ENCODE results near the gene MADD. TPM values are rescaled to one million over a fixed set of nuclear protein-coding genes. Genes with fewer than 3 reads are reported as not detected.

MADD gene
- polyA plus RNA-seq (ENCODE audit: insufficient read length), result 33.7 TPM

DNA sequence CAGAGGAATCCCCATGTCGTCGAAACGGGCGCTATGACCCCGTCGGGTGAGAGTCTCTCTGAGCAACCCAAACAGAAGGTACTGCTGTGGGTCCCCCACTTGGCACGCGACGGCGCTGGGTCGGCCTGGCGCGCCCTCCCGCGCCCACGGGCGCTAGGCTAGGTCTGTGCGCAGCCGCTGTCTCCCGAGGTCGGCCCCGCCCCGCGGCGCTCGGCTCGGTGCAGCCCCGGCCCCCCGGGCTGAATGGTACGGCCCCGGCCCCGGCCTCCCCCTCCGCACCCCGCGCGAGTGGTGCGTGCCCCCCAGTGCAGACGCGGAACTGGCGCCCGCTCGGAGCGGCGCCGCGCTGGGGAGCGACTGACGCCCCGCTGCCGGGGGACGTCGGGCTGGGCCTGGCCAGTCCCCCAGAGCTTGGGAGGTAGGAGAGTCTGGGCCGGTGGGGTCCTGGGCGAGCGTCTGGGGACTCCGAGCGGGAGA lies at the start of gene MADD:
Gene MADD (plus strand): TSS at position 305 of the 477 bp plus-strand sequence.
- peak; percentile 85 for DNase-seq

GRCh38 chr11:47220401-47220821 lies 49.5 kb upstream of the MADD start:
- DNase-seq, result no peak

DNA sequence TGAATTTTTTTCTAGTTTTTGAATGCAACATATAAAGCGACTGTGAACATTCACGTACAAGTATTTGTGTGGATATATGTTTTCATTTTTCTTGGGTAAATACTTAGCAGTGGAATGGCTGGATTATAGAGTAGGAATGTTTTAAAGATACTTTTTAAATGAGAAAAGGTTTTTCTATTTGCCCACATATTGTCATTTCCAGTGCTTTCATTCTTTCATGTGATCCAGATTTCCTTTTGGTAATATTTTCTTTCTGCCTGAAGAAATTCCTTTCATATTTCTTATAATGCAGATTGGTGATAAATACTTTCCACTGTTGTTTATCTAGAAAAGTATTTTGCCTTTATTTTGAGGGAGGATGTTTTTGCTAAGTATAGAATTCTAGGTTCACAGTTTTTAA lies 47.2 kb upstream of the MADD start:
- DNase-seq, result no peak

DNA sequence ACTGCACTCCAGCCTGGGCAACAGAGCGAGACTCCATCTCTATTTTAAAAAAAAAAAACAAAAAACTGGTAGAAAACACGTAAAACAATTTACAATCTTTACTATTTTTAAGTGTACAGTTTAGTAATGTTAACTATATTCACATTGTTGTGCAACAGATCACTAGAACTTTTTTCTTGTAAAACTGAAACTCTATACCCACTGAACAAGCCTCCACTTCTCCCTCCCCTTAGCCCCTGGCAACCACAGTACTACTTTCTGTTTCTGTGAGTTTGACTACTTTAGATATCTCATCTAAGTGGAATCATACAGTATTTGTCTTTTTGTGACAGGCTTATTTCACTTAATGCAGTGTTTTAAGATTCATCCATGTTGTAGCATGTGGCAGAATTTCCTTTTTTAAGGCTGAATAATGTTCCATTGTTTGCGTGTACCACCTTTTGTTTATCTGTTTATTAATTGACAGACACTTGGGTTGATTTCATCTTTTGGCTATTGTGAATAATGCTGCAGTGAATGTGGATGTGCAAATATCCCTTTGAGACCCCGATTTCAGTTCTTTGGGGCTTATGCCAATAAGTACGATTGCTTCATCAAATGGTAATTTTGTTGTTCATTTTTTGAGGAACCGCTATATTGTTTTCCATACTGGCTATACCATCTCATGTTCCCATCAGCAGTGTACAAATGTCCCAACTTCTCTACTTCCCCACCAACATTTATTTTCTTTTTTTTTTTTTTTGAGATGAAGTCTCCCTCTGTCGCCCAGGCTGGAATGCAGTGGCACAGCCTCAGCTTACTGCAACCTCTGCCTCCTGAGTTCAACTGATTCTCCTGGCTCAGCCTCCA lies 44.2 kb upstream of the MADD start:
- DNase-seq, result no peak

GRCh38 chr11:47229161-47229560 lies 40.8 kb upstream of the MADD start:
- no peak for DNase-seq

DNA sequence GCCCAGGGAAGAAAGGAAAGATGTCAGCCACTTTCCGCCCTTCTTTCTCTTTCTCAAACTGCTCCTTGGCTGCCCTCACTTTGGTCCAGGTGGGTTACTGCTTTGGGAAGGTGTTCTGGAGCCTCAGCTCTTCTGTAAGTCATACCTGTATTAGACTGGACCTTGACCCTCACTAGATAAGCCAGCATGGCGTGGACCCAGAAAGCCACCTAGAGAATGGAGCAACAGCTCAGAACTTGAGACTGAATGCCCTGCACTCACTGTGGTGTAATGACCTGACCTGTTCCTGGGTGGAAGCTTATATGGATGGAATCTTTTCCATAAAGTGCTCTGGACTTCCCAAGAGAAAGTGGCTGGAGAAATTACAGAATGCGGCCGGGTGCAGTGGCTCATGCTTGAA lies 36.9 kb upstream of the MADD start:
- no peak for DNase-seq

DNA sequence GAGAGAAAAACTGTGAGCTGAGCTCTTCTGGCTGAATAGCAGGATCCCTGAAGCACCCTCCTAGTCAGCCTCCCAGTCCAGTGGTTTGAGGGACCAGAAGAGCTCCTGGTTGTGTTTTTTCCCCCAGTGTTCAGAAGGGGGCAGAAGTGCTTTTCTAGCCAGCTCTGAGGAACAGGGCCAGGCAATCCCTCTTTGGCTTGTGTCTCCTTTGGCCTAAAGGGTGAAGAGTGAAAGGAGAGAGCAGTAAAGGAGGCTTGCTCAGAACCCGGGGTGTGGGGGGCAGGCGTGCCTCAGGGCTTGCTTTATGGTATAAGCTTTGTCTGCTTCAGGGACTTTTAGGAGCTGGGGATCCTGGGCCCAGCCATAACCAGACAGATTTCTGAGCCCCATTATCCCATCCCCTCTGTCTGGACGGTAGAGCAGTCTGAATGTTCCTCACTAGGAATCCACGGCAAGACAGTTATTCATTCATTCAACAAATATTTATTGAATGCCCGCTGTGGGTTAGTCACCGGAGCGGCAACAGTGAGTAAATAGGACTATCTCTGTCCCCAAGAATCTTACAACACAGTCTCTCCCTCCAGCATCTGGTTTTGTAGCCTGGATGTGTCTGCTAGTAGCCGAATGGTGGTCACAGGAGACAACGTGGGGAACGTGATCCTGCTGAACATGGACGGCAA lies 35.8 kb upstream of the MADD start:
- no peak for DNase-seq

GRCh38 chr11:47234669-47235100 lies 35.2 kb upstream of the MADD start:
- no peak for DNase-seq

- no peak for DNase-seq
Measured at GRCh38 chr11:47235163-47235562, 34.8 kb upstream of the MADD start.

- DNase-seq, result no peak
Measured at GRCh38 chr11:47236482-47236881, 33.5 kb upstream of the MADD start.

GRCh38 chr11:47239852-47240251 lies 30.1 kb upstream of the MADD start:
- no peak for DNase-seq

- no peak for DNase-seq
Measured at GRCh38 chr11:47241841-47242301, 28.1 kb upstream of the MADD start.

DNA sequence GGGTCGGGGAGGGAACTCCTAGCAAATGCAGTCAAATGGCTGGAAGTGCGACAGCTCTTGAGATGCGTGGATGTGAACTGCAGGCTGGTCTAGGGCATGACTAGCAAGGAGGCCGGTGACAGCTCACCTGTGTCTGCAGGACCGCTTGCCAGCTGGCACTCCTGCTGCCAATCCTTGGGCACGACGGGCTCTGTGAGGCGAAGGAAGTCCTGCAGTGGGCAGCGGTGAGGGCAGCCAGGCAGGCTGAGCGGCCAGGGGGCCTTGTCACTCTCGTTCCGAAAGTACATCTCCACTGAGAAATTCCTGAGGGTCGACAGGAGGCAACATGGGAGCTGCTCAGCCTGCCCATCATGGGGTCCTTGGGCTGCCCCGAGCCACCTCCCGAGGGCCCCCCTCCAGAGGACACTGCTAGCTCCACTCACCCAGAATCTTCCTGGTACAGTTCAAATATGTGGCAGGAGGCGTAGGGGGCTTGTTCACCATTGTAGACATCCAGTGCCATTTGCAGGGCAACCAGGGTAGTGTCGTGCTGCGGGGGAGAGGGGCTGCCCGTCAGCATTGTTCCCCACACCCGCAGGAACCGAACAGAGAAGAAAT lies 27.2 kb upstream of the MADD start:
- no peak for DNase-seq

DNA sequence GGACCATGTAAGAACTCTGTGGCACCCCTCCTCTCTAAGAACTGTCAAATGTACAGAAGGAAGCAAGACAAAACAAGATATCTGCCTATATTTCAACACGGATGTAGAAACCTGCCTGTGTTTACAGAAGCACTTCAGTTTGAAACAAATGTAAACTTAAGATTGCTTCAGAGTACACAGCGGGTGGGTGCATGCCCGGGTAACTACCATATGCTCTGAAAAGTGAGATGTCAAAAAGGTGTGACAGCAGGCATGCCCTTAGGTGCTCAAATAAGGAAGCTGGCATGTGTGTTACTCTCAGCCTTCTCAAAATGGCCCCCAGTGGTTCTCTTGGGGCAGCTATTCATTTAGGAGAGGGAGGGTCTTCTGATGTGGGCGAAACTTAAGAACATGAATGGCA lies 26.5 kb upstream of the MADD start:
- DNase-seq, result no peak

DNA sequence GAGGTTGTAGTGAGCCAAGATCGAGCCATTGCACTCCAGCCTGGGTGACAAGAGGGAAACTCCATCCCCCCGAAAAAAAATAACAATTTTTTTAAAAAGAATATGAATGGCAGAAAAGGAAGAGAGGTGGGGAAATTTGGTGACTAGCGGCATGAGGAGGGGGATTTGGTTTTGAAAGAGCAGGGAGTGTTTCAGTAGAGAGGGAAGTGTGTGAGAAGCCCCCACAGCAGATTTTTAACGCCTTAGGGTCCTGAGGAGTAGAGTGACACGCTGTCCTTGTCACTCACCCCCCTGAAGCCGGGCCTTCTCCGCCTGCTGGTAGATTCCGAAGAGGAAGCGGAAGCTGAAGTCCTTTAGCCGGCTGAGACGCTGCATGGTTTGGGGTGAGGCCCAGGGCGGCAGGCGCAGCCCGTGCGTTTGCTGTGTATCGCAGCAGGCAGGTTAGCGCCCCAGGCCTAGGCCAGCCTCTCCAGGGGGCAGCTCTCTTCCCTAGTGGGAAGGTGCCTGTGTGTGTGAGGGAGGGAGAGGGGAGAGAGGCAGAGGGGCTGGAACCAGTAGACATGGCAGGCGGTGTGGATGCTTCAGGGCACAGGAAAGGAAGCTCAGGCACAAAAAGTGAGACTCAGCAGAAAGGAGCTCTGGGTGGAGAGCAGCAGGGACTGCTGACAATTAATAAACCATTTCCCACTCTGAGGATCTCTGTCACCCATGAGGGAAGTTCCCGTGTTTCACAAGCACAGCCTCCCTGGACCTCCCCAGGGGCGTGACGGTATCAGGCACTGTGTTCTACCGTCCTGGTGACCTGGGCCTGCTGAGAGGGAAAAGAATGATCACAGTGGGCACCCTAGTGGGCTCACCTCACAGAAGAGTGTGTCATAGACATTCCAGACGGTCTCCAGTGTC lies 25.2 kb upstream of the MADD start:
- DNase-seq, result no peak

GRCh38 chr11:47245611-47246357 lies 24.1 kb upstream of the MADD start:
- no peak for DNase-seq

DNA sequence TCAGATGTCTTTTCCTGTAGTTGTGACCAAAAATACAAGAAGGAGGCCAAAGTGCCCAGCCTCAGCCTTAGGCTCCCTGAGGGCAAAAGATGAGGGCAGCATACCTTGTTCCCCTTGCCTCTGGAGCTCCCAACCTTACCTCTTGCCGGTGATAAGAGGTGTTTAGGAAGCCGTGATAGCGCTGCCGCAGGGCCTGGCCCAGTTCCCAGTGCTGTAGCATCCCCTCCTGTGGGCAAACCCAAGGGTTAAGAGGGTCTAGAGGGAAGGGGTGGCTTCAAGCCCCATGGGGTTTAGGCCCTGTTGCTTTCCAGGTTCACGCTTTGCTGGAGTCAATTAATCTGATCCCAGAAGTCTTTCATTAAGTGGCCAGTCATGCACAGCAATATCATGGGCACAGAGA lies 22.4 kb upstream of the MADD start:
- no peak for DNase-seq

- DNase-seq, result no peak
Measured at GRCh38 chr11:47248304-47248663, 21.6 kb upstream of the MADD start.

DNA sequence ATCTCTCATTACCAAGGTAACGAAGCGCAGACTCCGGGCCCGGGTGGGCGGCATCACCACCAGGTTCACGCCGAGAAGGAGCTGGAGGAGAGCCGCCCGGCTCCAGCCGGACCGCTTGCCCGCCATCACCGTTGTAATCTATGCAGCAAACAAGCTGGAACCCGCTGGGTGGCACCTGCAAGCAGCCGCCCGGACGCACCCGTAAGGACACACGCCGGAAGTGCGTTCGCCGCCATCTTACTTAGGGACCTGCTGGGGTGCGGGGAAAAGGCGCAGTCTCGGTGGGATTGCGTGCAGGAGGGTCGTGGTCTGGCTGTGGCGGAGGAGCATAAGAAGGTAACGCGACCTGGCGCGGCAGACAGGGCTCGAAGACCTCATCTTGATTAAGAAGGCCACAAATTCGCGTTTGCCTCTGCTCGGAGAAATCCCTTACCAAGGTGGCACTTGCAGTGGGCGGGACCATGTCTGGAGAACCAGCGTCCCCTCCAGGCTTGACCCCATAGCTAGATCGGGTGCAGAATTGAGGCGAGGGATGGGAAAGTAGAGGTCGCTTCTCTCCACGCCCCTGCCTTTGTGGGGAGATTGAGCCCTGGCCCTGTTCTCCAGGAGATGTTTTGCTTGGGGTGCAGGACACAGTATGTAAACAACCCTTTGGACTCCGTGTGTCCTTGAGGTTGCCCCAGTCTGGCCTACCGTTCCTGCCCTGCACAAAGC lies 21.1 kb upstream of the MADD start, which contains the start of gene ACP2:
Gene ACP2 (minus strand): TSS at position 151 of the 714 bp plus-strand sequence. CDS start 25 bp downstream, at position 126.
- DNase-seq, result peak; percentile 92

DNA sequence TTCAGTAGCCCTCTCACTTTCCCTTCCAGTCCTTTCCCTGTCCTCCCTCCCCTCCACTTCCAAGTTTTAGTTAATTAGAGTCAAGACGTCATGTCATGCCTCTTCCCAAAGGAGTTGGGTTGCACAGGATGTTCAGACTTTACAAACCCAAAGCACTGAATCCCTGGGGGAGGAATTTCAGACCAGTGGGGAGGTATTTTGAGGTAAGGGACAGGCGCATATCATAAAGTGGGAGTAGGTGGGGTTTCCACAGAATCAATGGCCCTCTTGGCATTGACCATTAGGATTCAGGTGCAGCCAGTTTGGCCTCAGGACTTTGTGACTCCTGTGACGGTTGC lies 20.6 kb upstream of the MADD start:
- no peak for DNase-seq

DNA sequence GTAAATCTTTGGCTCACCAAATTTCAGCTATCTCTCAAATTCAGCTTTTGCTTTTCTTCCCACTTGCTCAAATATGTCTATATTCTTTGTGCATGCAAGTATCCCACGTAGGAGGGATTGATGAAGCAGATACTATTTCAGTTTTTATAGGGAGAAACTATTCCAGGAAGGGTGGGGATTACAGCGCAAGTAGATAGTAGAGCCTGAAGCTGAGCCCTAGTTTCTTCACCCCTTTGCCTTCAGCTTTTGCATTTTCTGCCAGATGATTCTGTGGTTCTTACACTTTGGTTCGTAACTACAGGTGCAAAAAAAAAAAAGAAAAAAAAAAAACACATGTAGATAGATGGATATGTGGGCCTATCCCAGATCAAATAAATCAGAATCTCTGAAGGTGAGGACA lies 18.2 kb upstream of the MADD start:
- no peak for DNase-seq

All from hindlimb muscle (tissue), 1 donor.